Stimulated activated CD8-positive, alpha-beta memory T cell treated with anti-CD3 and anti-CD28 coated beads, Interleukin-2, amount 100 ng/mL, for 48 hours (primary cell): ENCODE measurements around the gene FHOD1.

Experiments
- DNase-seq, 2 donors: peaks; one replicate each; pipeline ENCODE4 v3.0.0-alpha.2; 2020; ENCODE audit warnings: low read depth in 2 of 2

Gene FHOD1

GRCh38 chr16:67249178-67250044 is 2.1 kb upstream of the FHOD1 start:
- no peak for DNase-seq

- no peak for DNase-seq
These were observed 1.3 kb upstream of the FHOD1 start, which contains the start of gene SLC9A5 for GRCh38 chr16:67248401-67249177. Gene SLC9A5 (plus strand): TSS chr16:67248979. CDS start chr16:67249015, 36 bp downstream.

GRCh38 chr16:67248073-67248400 is 756 bp upstream of the FHOD1 start:
- DNase-seq, result no peak

GRCh38 chr16:67246756-67247191 is 507 bp downstream of the FHOD1 start:
- no peak for DNase-seq

GRCh38 chr16:67246081-67246755 is 1.1 kb downstream of the FHOD1 start:
- peak; percentile 54 to 60 for DNase-seq

- DNase-seq, result no peak
These were observed 1.6 kb downstream of the FHOD1 start for GRCh38 chr16:67245674-67246080.

GRCh38 chr16:67245186-67245585 is 2.1 kb downstream of the FHOD1 start:
- no peak for DNase-seq

- peak; percentile 69 to 72 for DNase-seq
These were observed 2.7 kb downstream of the FHOD1 start for GRCh38 chr16:67244387-67245185.

GRCh38 chr16:67243481-67243880 is 3.8 kb downstream of the FHOD1 start:
- DNase-seq, result no peak

GRCh38 chr16:67242138-67242730 is 5.0 kb downstream of the FHOD1 start:
- no peak for DNase-seq

GRCh38 chr16:67241008-67241900 is 6.0 kb downstream of the FHOD1 start:
- DNase-seq, result no peak

- DNase-seq, result no peak
These were observed 6.8 kb downstream of the FHOD1 start for GRCh38 chr16:67240506-67240905.

- DNase-seq, result no peak
These were observed 8.3 kb downstream of the FHOD1 start for GRCh38 chr16:67238806-67239470.

- no peak for DNase-seq
These were observed 9.1 kb downstream of the FHOD1 start for GRCh38 chr16:67238278-67238575.

- no peak for DNase-seq
These were observed 9.6 kb downstream of the FHOD1 start for GRCh38 chr16:67237396-67238277.

GRCh38 chr16:67236563-67237395 is 10.5 kb downstream of the FHOD1 start:
- DNase-seq, result peak; percentile 78 to 86

- DNase-seq, result no peak
These were observed 11.3 kb downstream of the FHOD1 start for GRCh38 chr16:67235816-67236562.
